ENCODE measurements around the gene SEMA3A. TPM values are rescaled to one million over a fixed set of nuclear protein-coding genes. Genes with fewer than 3 reads are reported as not detected.

SEMA3A gene
- total RNA-seq, 2 experiments from 2014 or later, result not detected

DNA sequence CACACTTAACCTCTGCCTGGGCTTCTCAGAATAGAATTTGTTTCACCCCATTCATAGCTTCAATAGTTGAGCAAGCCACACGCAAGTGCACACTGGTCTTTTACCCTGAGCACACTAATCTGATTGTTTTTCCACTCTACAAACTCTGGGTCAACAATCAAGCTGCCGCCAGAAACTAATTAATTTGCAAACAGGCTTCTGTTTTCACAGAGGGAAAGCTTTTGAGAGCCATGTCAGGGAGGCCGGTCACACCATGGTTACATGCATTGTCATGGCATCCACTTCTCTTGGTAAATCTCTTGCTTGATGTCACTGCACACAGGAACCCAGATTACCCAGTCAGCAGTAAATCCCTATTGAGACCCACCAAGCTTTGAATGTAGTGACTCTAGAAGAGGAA is 154.2 kb downstream of the SEMA3A start:
- intact Hi-C loops (cut with micrococcal nuclease; ENCODE audit: unreplicated experiment), result no loop called here
- POLR2A ChIA-PET, result no interaction called here
- H3K79me2 ChIP-seq (ENCODE audit: insufficient read depth, low read depth, low read length), result no peaks in the 10 kb centered on the region

GRCh38 chr7:84039432-84039831 is 155.2 kb downstream of the SEMA3A start:
- Histone ChIP-seq H3K9me2 (ENCODE audit: insufficient read depth, low read length) (no peaks in the 10 kb centered on the region), H3K9me3 (ENCODE audit: low read length) (no peaks in the 10 kb centered on the region), H2AFZ (ENCODE audit: low read length) (no peak overlapping the region), H3K4me3 (ENCODE audit: low read depth, low read length, poor library complexity, severe bottlenecking) (no peak overlapping the region), H4K20me1 (ENCODE audit: insufficient read depth, low read length) (no peaks in the 10 kb centered on the region), H3K79me2 (ENCODE audit: insufficient read depth, low read depth, low read length) (no peaks in the 10 kb centered on the region), H3K4me2 (ENCODE audit: low read length) (no peak overlapping the region), H3K36me3 (ENCODE audit: insufficient read depth, low read length) (no peaks in the 10 kb centered on the region), H3K4me1 (ENCODE audit: insufficient read depth, low read length, poor library complexity, severe bottlenecking) (no peaks in the 10 kb centered on the region), H3K27ac (ENCODE audit: low read depth, low read length, poor library complexity, severe bottlenecking) (no peak overlapping the region)
- BruUV-seq (replicated peaks), result no TSS peak
- POLR2A ChIA-PET, result interaction anchor here (1.1 kb wide), 1 partner anchor 34 kb away, joined by 3 read pairs; no protein-coding TSS in a partner anchor
- CTCF ChIA-PET (ENCODE audit: unreplicated experiment), result no interaction called here
- TF ChIP-seq EZH2phosphoT487 (IDR thresholded peaks at IDR 0.05; ENCODE audit: borderline replicate concordance, low read depth, low read length), result no peak
- no peak for TF ChIP-seq CTCF (conservative IDR thresholded peaks at IDR 0.05; ENCODE audit: low read length)
- intact Hi-C loops (cut with micrococcal nuclease; ENCODE audit: unreplicated experiment), result no loop called here
- DNase-seq (ENCODE audit: low spot score), result no peak

More for the DNA sequence above, 154.2 kb downstream of the SEMA3A start:
- BruUV-seq (replicated peaks), result no TSS peak
- Histone ChIP-seq H3K36me3 (ENCODE audit: insufficient read depth, low read length) (no peaks in the 10 kb centered on the region), H4K20me1 (ENCODE audit: insufficient read depth, low read length) (no peaks in the 10 kb centered on the region), H3K27ac (ENCODE audit: low read depth, low read length, poor library complexity, severe bottlenecking) (no peak overlapping the region), H2AFZ (ENCODE audit: low read length) (no peak overlapping the region), H3K4me1 (ENCODE audit: insufficient read depth, low read length, poor library complexity, severe bottlenecking) (no peaks in the 10 kb centered on the region), H3K4me3 (ENCODE audit: low read depth, low read length, poor library complexity, severe bottlenecking) (no peak overlapping the region), H3K4me2 (ENCODE audit: low read length) (no peak overlapping the region), H3K9me3 (ENCODE audit: low read length) (no peaks in the 10 kb centered on the region), H3K9me2 (ENCODE audit: insufficient read depth, low read length) (no peaks in the 10 kb centered on the region)
- no peak for DNase-seq (ENCODE audit: low spot score)
- no peak for TF ChIP-seq CTCF (conservative IDR thresholded peaks at IDR 0.05; ENCODE audit: low read length)
- CTCF ChIA-PET (ENCODE audit: unreplicated experiment), result no interaction called here

DNA sequence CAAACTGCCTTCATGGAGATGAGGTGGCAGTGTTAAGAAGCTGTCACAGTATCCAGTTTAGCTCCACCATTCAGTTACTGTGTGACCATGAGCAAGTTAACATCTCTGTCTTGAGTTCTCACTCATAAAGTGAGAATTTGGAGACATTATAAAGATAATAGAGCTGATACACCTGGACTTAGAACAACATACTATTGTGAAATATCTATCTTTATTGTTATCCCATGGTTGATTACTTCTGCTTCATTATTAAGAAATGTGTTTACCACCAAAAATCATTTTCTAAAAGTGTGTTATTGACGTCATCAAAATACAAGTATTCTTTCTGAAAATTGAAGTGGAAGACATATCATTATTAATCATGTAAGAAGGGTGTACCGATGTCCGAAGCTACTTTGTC is 166.9 kb downstream of the SEMA3A start:
- Histone ChIP-seq H3K4me1 (ENCODE audit: insufficient read depth, low read length, poor library complexity, severe bottlenecking) (no peaks in the 10 kb centered on the region), H3K9me3 (ENCODE audit: low read length) (no peaks in the 10 kb centered on the region), H4K20me1 (ENCODE audit: insufficient read depth, low read length) (no peaks in the 10 kb centered on the region), H3K9me2 (ENCODE audit: insufficient read depth, low read length) (no peaks in the 10 kb centered on the region), H3K4me2 (ENCODE audit: low read length) (no peak overlapping the region), H3K4me3 (ENCODE audit: low read depth, low read length, poor library complexity, severe bottlenecking) (no peak overlapping the region), H3K79me2 (ENCODE audit: insufficient read depth, low read depth, low read length) (no peaks in the 10 kb centered on the region), H2AFZ (ENCODE audit: low read length) (no peak overlapping the region), H3K36me3 (ENCODE audit: insufficient read depth, low read length) (no peaks in the 10 kb centered on the region), H3K27ac (ENCODE audit: low read depth, low read length, poor library complexity, severe bottlenecking) (no peak overlapping the region)
- ChIA-PET POLR2A (interaction anchor here (0.7 to 0.8 kb wide), 3 partner anchors 14 to 993 kb away, joined by 3 to 4 read pairs (median 3); no protein-coding TSS in a partner anchor), CTCF (ENCODE audit: unreplicated experiment) (no interaction called here)
- DNase-seq (ENCODE audit: low spot score), result no peak
- intact Hi-C loops (cut with micrococcal nuclease; ENCODE audit: unreplicated experiment), result no loop called here
- no peak for TF ChIP-seq CTCF (conservative IDR thresholded peaks at IDR 0.05; ENCODE audit: low read length)
- TF ChIP-seq EZH2phosphoT487 (IDR thresholded peaks at IDR 0.05; ENCODE audit: borderline replicate concordance, low read depth, low read length), result no peak
- no TSS peak for BruUV-seq (replicated peaks)

Data from OCI-LY7 (cell line).